BLaER1 treated with 17β-estradiol and CSF1 and Interleukin-3, amounts not matched to agents 10 nM and 100 nM (cell line): ENCODE measurements around the gene ERG.

Experiments
- H3K27ac ChIP-seq, 11 experiments: shearing (Covaris generic); formaldehyde crosslinking; 2 replicates each; pipeline ENCODE4 v1.8.1; 2022
- H3K27me3 ChIP-seq, 11 experiments: shearing (Covaris generic); formaldehyde crosslinking; 2 replicates each; pipeline ENCODE4 v1.8.1; 2022
- H3K36me3 ChIP-seq, 11 experiments: shearing (Covaris generic); formaldehyde crosslinking; 2 replicates each; pipeline ENCODE4 v1.8.1; 2022
- H3K4me1 ChIP-seq, 10 experiments: shearing (Covaris generic); formaldehyde crosslinking; 2 replicates each; pipeline ENCODE4 v1.8.1; 2022
- H3K4me2 ChIP-seq, 11 experiments: shearing (Covaris generic); formaldehyde crosslinking; 2 replicates each; pipeline ENCODE4 v1.8.1; 2022
- H3K4me3 ChIP-seq, 10 experiments: shearing (Covaris generic); formaldehyde crosslinking; 2 replicates each; pipeline ENCODE4 v1.8.1; 2022
- H3K9ac ChIP-seq, 11 experiments: shearing (Covaris generic); formaldehyde crosslinking; 2 replicates each; pipeline ENCODE4 v1.8.1; 2022
- H3K9me3 ChIP-seq, 11 experiments: shearing (Covaris generic); formaldehyde crosslinking; replicated peaks in 1 of 11; 2 replicates each; pipeline ENCODE4 v1.8.1; 2022
- H4K20me1 ChIP-seq, 11 experiments: shearing (Covaris generic); formaldehyde crosslinking; 2 replicates each; pipeline ENCODE4 v1.8.1; 2022
- Cebpa-rat ChIP-seq, 11 experiments: shearing (Covaris generic); IDR thresholded peaks; 2 replicates each; pipeline ENCODE4 v1.8.1; 2022

ERG gene

GRCh38 chr21:38468989-38469388, 29.3 kb downstream of the ERG start:
- H3K27me3 ChIP-seq: no peaks in the 10 kb centered on the region; a peak in 1 of 22 replicates
- H3K9ac ChIP-seq: no peak overlapping the region
- H3K4me2 ChIP-seq: peak overlapping the region in 1 of 11 experiments; percentile 9; a peak in 1 of 22 replicates
- no peaks in the 10 kb centered on the region; a peak in 1 of 22 replicates for H4K20me1 ChIP-seq
- TF ChIP-seq Cebpa-rat (IDR thresholded peaks at IDR 0.05): no peak
- peaks cover 0 to 72% (median 33%) of the 10 kb centered on the region in 11 experiments; a peak in 14 of 22 replicates for H3K36me3 ChIP-seq
- no peak overlapping the region; a peak in 1 of 22 replicates for H3K27ac ChIP-seq
- peaks cover 0 to 15% (median 0%) of the 10 kb centered on the region in 11 experiments; a peak in 4 of 22 replicates for H3K9me3 ChIP-seq
- H3K4me1 ChIP-seq: peaks cover 45 to 58% (median 54%) of the 10 kb centered on the region in 10 experiments
- H3K4me3 ChIP-seq: no peak overlapping the region

DNA sequence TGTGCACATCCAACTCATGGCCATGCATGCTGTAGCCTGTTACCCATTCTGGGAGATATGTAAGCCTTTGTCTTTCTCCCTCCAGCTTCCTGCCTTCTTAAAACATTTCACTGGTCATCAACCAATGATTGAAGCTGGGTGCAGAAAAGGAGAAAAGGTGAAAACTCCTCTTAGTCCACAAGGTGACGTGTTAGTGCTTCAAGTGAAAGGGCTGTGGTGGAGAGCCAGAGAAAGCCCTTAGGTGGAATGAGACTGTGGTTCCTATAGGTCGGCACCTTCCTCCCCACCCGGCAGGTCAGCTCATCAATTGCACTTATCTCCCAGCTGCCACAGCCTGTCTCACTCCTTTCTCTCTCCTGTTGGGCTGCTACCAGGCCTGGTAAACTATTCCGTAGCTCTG, 30.4 kb downstream of the ERG start:
- H3K9me3 ChIP-seq: peaks cover 0 to 15% (median 0%) of the 10 kb centered on the region in 11 experiments; a peak in 4 of 22 replicates
- H3K36me3 ChIP-seq: peaks cover 0 to 79% (median 33%) of the 10 kb centered on the region in 11 experiments; a peak in 15 of 22 replicates
- peaks cover 34 to 53% (median 46%) of the 10 kb centered on the region in 10 experiments for H3K4me1 ChIP-seq
- peak overlapping the region; percentile 12 to 68 (median 49); a peak in 19 of 22 replicates for H3K4me2 ChIP-seq
- no peak overlapping the region for H3K9ac ChIP-seq
- no peaks in the 10 kb centered on the region; a peak in 1 of 22 replicates for H3K27me3 ChIP-seq
- TF ChIP-seq Cebpa-rat (IDR thresholded peaks at IDR 0.05): no peak
- H3K27ac ChIP-seq: peak overlapping the region in 6 of 11 experiments; percentile 3 to 49 (median 18); a peak in 7 of 22 replicates
- H3K4me3 ChIP-seq: no peak overlapping the region
- peaks cover 0 to 3% (median 0%) of the 10 kb centered on the region in 11 experiments; a peak in 1 of 22 replicates for H4K20me1 ChIP-seq

- H3K9ac ChIP-seq: no peak overlapping the region
- peak overlapping the region in 6 of 11 experiments; percentile 3 to 49 (median 18); a peak in 5 of 22 replicates for H3K27ac ChIP-seq
- peaks cover 0 to 15% (median 0%) of the 10 kb centered on the region in 11 experiments; a peak in 4 of 22 replicates for H3K9me3 ChIP-seq
- no peak overlapping the region for H3K4me3 ChIP-seq
- peaks cover 28 to 52% (median 43%) of the 10 kb centered on the region in 10 experiments for H3K4me1 ChIP-seq
- peaks cover 0 to 82% (median 36%) of the 10 kb centered on the region in 11 experiments; a peak in 15 of 22 replicates for H3K36me3 ChIP-seq
- H4K20me1 ChIP-seq: peaks cover 0 to 7% (median 0%) of the 10 kb centered on the region in 11 experiments; a peak in 1 of 22 replicates
- no peaks in the 10 kb centered on the region; a peak in 1 of 22 replicates for H3K27me3 ChIP-seq
- H3K4me2 ChIP-seq: peak overlapping the region in 10 of 11 experiments; percentile 12 to 68 (median 52); a peak in 18 of 22 replicates
- TF ChIP-seq Cebpa-rat (IDR thresholded peaks at IDR 0.05): no peak
These were observed 30.9 kb downstream of the ERG start for GRCh38 chr21:38467374-38467773.

DNA sequence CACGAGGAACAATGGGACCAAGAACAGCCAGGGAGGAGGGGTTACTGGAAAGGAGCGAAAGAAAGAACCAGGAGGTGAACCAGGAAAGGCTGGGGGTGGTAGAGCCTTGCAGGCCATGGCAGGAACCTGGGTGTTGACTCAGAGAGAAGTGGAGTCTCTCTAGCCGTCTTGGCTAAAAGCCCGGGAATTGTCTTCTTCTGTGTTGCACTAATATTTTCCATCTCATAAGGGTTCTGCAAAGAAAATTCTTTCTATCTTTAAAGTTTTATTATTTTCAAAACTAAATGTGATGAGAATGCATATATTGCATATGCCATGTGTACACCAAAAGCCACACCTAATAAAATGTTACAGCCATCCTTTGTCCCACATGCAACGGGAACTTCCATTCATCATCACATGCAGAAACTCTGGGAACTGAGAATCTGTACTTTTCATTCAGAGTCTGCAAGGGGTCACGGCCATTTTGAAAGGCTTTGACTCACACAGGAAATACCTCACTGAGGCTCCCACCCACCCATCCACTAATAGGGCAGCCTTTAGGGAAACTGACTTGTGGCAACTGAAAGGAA, 38.0 kb downstream of the ERG start:
- H3K4me1 ChIP-seq: peaks cover 0 to 47% (median 16%) of the 10 kb centered on the region in 10 experiments; a peak in 16 of 20 replicates
- peak overlapping the region in 8 of 11 experiments; percentile 2 to 41 (median 15); a peak in 7 of 22 replicates for H3K4me2 ChIP-seq
- no peak overlapping the region for H3K9ac ChIP-seq
- H3K4me3 ChIP-seq: no peak overlapping the region
- peak overlapping the region in 1 of 11 experiments; percentile 26; a peak in 1 of 22 replicates for H3K27ac ChIP-seq
- H3K36me3 ChIP-seq: peaks cover 0 to 88% (median 30%) of the 10 kb centered on the region in 11 experiments; a peak in 14 of 22 replicates
- no peaks in the 10 kb centered on the region for H3K27me3 ChIP-seq
- no peak for TF ChIP-seq Cebpa-rat (IDR thresholded peaks at IDR 0.05)
- 0 out of 22 replicates have a peak, but pooled peaks cover 0 to 5% (median 0%) of the 10 kb centered on the region in 11 experiments for H3K9me3 ChIP-seq
- peaks cover 0 to 59% (median 0%) of the 10 kb centered on the region in 11 experiments; a peak in 3 of 22 replicates for H4K20me1 ChIP-seq

GRCh38 chr21:38459490-38459889, 38.8 kb downstream of the ERG start:
- Histone ChIP-seq H4K20me1 (peaks cover 0 to 61% (median 0%) of the 10 kb centered on the region in 11 experiments; a peak in 3 of 22 replicates), H3K27ac (no peak overlapping the region), H3K9me3 (no peaks in the 10 kb centered on the region), H3K4me2 (no peak overlapping the region), H3K36me3 (peaks cover 0 to 82% (median 23%) of the 10 kb centered on the region in 11 experiments; a peak in 13 of 22 replicates), H3K4me1 (peaks cover 0 to 47% (median 16%) of the 10 kb centered on the region in 10 experiments; a peak in 16 of 20 replicates), H3K4me3 (no peak overlapping the region), H3K9ac (no peak overlapping the region), H3K27me3 (no peaks in the 10 kb centered on the region)
- no peak for TF ChIP-seq Cebpa-rat (IDR thresholded peaks at IDR 0.05)

DNA sequence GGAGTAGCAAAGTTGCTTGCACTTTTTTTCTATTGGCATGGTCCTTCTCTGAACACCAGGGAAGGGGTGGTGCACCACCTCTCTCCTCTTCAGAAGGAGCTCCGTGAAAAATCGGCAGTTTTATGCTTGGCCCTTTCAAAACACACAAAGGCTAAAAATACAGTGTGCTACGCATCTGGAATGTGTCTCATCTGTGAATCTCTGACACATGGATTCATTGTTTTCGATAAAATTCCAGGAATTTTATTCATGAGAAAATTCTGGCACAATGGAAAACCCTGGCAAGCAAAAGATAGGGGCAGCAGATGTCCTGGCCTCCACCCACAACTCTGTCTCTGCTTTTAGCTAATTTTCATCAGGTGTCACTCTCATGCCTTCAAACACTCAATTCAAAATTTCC, 42.9 kb downstream of the ERG start:
- Histone ChIP-seq H4K20me1 (peaks cover 0 to 61% (median 0%) of the 10 kb centered on the region in 11 experiments; a peak in 5 of 22 replicates), H3K4me1 (peaks cover 0 to 39% (median 15%) of the 10 kb centered on the region in 10 experiments; a peak in 14 of 20 replicates), H3K9me3 (no peaks in the 10 kb centered on the region), H3K4me2 (no peak overlapping the region), H3K4me3 (no peak overlapping the region), H3K36me3 (peaks cover 0 to 73% (median 13%) of the 10 kb centered on the region in 11 experiments; a peak in 12 of 22 replicates), H3K27ac (no peak overlapping the region), H3K9ac (no peak overlapping the region), H3K27me3 (no peaks in the 10 kb centered on the region)
- TF ChIP-seq Cebpa-rat (IDR thresholded peaks at IDR 0.05): no peak

DNA sequence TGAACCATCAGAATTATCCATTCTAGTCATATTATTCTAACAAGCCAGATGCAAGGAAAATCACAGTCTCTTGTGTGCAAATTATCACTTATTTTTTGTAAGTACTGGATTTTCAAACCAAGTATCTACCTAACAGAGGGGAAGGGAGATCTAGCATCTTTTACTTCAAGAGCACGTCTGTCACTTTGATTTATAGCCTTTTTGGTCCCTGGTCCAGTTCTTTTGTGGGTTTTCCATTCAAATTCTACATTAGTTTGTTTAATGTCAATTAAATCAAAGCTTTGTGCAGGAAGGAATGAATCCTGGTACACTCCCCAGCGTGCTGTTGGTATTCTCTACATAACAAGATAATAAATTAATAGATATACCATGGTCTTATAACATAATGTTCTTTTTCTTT, 43.6 kb downstream of the ERG start:
- TF ChIP-seq Cebpa-rat (IDR thresholded peaks at IDR 0.05): no peak
- H3K9ac ChIP-seq: no peak overlapping the region
- no peak overlapping the region for H3K27ac ChIP-seq
- no peaks in the 10 kb centered on the region for H3K9me3 ChIP-seq
- H3K27me3 ChIP-seq: no peaks in the 10 kb centered on the region
- H3K4me2 ChIP-seq: no peak overlapping the region
- H3K4me3 ChIP-seq: no peak overlapping the region
- peaks cover 0 to 54% (median 0%) of the 10 kb centered on the region in 11 experiments; a peak in 5 of 22 replicates for H4K20me1 ChIP-seq
- peaks cover 0 to 42% (median 13%) of the 10 kb centered on the region in 10 experiments; a peak in 12 of 20 replicates for H3K4me1 ChIP-seq
- peaks cover 0 to 66% (median 13%) of the 10 kb centered on the region in 11 experiments; a peak in 11 of 22 replicates for H3K36me3 ChIP-seq

DNA sequence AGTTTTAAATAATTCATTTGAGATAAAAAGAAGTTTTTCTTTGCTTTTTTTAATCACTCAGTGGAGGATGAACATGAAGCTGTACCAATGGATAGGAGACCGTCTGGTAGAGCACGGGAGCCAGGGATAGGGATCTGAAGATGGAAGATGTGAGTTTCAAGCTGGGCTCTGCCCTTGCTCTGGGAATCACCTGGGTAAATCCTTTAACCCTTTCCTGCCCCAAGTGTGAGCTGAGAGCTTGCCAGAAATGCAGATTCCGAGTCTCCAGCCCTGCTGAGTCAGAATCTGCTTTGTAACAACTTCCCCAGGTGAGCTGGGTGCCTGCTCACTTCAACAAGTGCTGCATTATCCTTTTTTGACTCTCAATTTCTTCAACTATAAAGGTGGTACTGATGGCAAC, 44.1 kb downstream of the ERG start:
- no peaks in the 10 kb centered on the region for H3K27me3 ChIP-seq
- H3K9ac ChIP-seq: no peak overlapping the region
- no peak overlapping the region for H3K4me2 ChIP-seq
- peaks cover 0 to 60% (median 13%) of the 10 kb centered on the region in 11 experiments; a peak in 11 of 22 replicates for H3K36me3 ChIP-seq
- no peaks in the 10 kb centered on the region for H3K9me3 ChIP-seq
- no peak overlapping the region for H3K4me3 ChIP-seq
- H3K27ac ChIP-seq: no peak overlapping the region
- TF ChIP-seq Cebpa-rat (IDR thresholded peaks at IDR 0.05): no peak
- H3K4me1 ChIP-seq: peaks cover 0 to 44% (median 18%) of the 10 kb centered on the region in 10 experiments; a peak in 17 of 20 replicates
- peaks cover 0 to 50% (median 0%) of the 10 kb centered on the region in 11 experiments; a peak in 5 of 22 replicates for H4K20me1 ChIP-seq
